Right ventricle myocardium superior (tissue), 1 donor: Measurements from ENCODE around the gene TBXAS1. TPM values are rescaled to one million over a fixed set of nuclear protein-coding genes. Genes with fewer than 3 reads are reported as not detected.

Source experiments
- ATAC-seq: fragments of 200-7000 bp; cut with Tn5 transposase; one replicate; pipeline ENCODE4 v1.9.1; 2020; ENCODE audit warnings: mild to moderate bottlenecking; ENCODE audit not compliant: poor library complexity
- DNase-seq: peaks from one replicate; pipeline ENCODE4 v3.0.0-alpha.2; 2020
- intact Hi-C: fragments of 100-400 bp; cut with DNase I; formaldehyde crosslinking; loops from one replicate; pipeline ENCODE4 v1.11.2; 2022
- total RNA-seq: library from RNA; stranded (reverse); fragmentation: NEBNext Ultra II Directional; extraction: Animal tissue kit (Norgen Biotek cat#: 25700); gene quantifications from one replicate; pipeline ENCODE4 v1.2.1, GENCODE V29; 2021
- donor health status: DM: no; HTN: yes; CAD: no; lungs with severe emphysema.

The TBXAS1 gene
- total RNA-seq, 1 donor from 2014 or later: 4.2 TPM

DNA sequence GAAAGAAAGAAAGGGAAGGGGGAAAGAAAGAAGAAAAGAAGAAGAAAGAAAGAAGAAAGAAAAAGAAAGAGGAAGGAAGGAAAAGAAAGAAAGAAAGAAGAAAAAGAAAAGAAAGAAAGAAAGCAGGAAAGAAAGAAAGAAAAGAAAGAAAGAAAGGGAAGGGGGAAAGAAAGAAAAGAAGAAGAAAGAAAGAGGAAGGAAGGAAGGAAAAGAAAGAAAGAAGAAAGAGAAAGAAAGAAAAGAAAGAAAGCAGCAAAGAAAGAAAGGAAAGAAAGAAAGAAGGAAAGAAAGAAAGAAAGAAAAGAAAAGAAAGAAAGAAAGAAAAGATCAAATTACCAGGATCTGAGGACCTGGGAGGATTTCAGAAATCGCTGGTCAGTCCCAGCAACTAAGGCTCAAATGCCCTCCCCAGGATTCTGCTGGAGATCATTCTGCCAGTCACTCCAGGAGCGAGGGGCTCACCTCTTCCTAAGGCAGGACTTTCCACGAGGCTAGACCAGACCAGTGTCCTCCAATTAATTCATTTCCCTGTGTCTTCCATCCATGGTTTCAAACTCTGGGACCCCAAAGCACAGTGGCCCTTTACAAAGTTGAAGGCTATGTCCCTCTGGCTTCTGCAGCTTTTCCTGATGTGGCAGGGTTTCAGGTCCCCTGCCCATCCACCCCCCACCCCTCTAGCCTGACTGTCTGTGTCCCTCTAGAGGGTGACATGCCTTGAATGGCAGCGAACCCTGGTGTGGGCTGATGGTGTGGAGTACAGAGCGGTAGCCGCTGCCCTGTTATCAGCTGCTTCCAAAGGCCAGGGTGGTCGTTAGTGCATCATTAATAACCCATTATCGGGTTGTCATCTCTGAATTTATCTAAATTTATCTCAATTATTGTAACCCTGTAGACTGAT is 155.8 kb downstream of the TBXAS1 start:
- DNase-seq: no peak
- ATAC-seq: no peak
- intact Hi-C loops: no loop called here

- ATAC-seq (no peak), DNase-seq (no peak)
- intact Hi-C loops: no loop called here
These were observed 156.7 kb downstream of the TBXAS1 start for GRCh38 chr7:139985811-139986210.

DNA sequence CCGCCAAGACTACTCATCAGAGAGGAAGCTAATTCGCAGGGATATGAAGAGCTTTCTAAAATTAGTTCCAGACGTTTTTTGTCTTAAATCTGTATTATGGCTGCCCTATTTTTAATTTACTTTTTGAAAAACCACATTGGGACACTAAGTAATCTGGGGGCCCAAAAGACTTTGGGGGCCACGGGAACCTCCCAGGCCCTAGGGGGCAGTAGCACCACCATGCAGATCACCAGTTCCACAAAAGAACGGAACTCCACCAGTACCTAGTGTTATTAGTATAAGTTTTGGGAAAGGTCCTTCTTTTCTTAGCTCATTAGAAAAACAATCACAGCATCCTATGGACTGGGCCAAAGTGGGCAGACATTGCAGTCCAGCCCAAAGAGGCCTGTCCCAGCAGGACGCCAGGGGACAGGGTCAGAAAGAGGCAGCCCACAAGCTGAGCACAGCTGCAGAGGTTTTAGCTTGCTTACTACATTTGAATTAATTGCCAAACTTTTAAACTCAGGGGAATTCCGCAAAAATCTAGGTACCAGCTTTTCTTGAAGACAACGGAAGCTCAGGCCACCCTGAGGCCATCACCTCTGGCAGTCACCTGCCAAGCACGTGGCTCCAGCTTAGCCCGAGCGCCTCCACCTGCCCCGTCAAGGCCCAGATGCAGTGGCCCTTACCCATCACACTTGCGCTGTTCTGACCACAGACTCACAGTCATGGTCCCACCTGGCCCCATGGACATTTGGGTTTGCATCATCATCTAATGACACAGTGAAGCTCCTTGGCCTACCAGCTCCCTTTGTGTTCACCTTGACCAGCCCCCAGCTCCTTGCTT is 158.8 kb downstream of the TBXAS1 start:
- no peak for ATAC-seq
- DNase-seq: no peak
- intact Hi-C loops: no loop called here

GRCh38 chr7:139989366-139990141 is 160.5 kb downstream of the TBXAS1 start:
- ATAC-seq: no peak
- DNase-seq: no peak
- intact Hi-C loops: no loop called here

GRCh38 chr7:139990142-139990535 is 161.1 kb downstream of the TBXAS1 start:
- DNase-seq (no peak), ATAC-seq (no peak)
- intact Hi-C loops: no loop called here

GRCh38 chr7:139990571-139991268 is 161.7 kb downstream of the TBXAS1 start:
- intact Hi-C loops: no loop called here
- DNase-seq (no peak), ATAC-seq (no peak)

DNA sequence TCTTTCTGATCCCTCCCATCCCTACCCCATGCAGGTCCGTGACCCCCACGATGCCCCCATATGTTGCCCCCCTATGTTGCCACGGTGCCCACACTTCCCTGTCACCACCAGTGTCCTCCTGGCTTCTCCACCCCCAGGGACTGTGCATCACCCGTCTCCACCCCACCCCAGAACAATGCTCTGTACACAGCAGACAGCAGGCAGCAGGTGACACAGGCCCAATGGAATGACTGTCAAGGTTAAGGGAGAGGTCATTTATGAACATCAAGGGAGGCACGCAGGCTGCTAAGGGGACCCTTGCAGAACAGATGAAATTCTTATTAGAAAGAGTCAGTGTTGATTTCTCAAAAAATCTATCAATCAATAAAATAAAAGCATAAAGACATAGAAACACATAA is 162.2 kb downstream of the TBXAS1 start:
- no peak for DNase-seq
- no peak for ATAC-seq
- intact Hi-C loops: no loop called here

DNA sequence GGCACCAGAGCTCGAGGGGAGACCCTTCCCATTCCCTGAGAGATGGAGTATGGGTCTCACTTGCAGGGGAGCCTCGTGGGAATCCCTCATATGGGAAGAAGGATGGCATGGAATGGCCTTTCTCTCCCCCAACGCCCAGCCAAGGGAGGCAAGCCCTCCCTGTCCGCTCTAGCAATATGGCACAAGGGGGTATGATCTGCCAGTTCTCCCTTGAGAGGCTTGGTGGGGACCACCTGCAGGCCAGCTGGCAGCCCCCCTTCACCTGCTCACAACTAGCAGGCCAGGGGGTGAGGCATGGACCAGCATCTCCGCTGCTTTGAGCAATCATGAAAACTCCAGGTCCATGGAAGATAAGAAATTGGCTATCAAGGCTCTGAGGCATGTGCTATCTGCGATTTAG is 162.8 kb downstream of the TBXAS1 start:
- ATAC-seq (no peak), DNase-seq (no peak)
- intact Hi-C loops: no loop called here

- intact Hi-C loops: no loop called here
- ATAC-seq: no peak
- no peak for DNase-seq
These were observed 163.4 kb downstream of the TBXAS1 start for GRCh38 chr7:139992353-139993044.

DNA sequence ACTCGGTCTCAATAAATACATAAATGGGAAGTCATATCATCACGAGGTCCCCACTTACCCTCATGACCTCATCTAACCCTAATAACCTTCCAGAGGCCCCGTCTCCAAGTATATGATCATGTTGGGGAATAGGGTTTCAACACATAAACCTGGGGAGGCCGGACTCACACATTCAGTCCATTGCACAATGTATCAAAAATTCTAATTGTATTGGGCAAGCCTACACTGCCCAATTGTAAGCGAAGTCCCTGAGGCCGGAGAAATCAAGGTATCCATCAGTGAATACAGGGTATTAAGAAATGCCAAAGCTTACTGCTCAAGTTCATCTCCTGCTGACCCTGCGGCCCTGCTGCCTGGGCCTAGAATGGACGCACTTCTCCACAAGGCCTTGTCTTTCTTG is 164.1 kb downstream of the TBXAS1 start:
- DNase-seq: no peak
- no peak for ATAC-seq
- intact Hi-C loops: no loop called here

DNA sequence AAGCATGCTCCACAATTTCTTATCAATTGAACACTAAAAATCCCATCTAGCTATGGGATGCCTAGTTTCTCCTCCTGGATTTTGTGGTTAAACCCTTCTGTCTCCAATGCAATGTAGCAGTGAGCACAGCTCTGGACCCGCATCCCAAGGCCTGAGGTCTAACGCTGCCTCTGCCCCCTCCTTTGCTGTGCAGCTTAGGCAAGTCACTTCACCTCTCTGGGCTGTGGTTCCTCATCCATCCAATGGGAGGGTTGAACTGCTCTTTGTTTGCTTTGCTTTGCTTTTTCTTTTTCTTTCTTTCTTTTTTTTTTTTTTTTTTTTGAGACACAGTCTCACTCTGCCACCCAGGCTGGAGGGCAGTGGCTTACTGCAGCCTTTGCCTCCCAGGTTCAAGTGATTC is 164.5 kb downstream of the TBXAS1 start:
- ATAC-seq: no peak
- intact Hi-C loops: no loop called here
- no peak for DNase-seq

- DNase-seq: no peak
- intact Hi-C loops: no loop called here
- ATAC-seq: no peak
These were observed 165.3 kb downstream of the TBXAS1 start for GRCh38 chr7:139994356-139994755.

DNA sequence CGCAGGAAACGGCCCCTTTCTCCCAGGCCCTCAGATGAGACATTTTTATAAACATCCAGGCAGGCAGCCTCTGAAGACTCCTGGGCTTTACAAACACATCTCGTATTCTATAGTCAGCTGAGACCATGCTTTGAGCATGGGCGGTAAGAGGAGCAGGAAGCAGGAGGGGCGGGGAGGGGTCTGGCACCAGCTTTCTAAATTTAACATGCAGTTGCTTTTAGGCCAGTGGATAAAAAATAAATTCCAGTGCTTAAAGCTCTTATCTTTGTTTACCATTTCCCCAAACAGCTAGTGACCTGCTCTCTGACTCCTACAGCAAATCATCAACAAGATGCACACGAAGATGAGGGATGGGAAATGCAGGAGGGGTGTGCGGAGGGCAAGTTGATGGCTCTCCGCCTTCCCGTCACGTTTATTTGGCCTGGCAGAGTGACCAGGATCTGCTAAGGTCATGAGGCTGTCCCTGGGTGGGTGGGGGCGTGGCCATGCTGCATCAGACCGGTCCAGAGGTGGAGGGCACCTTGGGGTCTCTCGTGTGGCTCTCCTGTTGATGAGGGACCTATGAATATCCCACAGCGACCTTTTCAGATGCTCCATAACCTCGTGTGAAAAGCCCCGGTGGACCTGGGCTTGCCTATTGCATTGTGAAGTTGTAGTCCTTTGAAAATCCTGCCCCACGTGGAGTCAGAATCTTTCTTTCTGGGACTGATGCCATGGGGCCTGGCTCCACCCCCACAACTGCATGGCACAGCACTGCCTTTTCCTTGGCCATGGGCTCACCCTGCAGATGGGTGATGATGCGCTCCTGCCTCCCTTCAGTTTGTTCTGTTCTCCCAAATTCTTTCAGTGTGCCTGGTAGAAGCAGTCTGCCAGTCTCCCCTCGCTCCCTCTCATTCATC is 166.2 kb downstream of the TBXAS1 start:
- peak; percentile 86 for ATAC-seq
- intact Hi-C loops: no loop called here
- peak; percentile 64 for DNase-seq

GRCh38 chr7:139998572-139998971 is 169.5 kb downstream of the TBXAS1 start:
- DNase-seq (no peak), ATAC-seq (no peak)
- intact Hi-C loops: no loop called here

- ATAC-seq (no peak), DNase-seq (no peak)
- intact Hi-C loops: no loop called here
These were observed 170.5 kb downstream of the TBXAS1 start for GRCh38 chr7:139999516-139999915.

DNA sequence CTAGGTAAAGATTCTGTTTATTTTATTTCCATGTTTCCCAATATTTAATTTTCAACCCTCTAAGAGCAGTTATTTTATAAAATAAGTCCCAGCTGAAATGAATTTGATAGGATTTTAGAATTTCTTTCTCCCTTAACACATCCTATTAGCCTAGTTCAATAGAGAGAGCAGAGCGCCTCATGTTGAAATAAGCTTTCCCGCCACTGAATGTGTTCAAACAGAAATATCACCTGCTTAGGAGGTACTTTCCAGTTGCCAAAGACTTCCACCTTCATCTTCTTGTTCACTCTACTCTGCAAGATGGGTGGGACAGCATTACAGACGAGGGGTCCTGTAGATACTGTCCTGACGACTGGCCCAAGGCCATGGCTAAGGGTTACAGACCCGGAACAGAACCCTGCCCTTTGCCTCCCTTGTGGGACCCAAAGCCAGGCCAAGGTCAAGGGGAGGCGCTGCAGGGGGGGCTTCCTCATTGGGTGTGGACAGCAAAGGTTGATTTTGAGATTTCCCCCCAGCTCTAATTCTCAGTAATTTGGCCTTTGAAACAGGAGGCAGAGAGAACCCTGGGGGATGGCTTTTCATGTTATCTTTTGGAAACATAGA is 171.7 kb downstream of the TBXAS1 start:
- intact Hi-C loops: loop anchor here (5.0 kb wide), 3 partner anchors 223 to 498 kb away; partner anchors contain the start of gene HIPK2
- DNase-seq (no peak), ATAC-seq (no peak)
